NB4 (cell line): ENCODE measurements around the gene TOPORS.

Source experiments
- CTCF ChIP-seq: IDR thresholded peaks from one replicate; pipeline ENCODE4 v1.5.1; 2012; ENCODE audit warnings: low read depth, low read length
- POLR2A ChIP-seq: IDR thresholded peaks from 2 replicates; pipeline ENCODE4 v1.6.1; 2011; ENCODE audit warnings: mild to moderate bottlenecking; ENCODE audit not compliant: insufficient read length; ENCODE audit errors: extremely low read depth
- TF ChIP-seq, protein P1 (sequence below): IDR thresholded peaks from 2 replicates; pipeline ENCODE4 v1.6.1; 2011; ENCODE audit warnings: low read depth, low read length

DNA sequence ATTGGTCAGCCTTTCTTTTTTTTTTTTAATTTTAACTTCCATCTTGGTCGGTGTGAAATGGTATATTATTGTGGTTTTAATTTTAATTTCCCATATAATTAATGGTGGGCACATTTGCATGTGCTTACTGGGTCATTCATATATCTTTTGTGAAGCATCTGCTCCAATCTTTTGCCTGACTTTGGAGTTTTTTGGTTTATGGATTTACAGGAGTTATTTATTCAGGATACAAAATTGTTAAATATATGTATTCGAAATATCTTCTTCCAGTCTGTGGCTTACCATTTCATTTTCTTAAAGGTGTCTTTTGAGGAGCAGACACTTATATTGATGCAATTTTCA lies 25.7 kb downstream of the TOPORS start:
- TF ChIP-seq POLR2A: no peak
- TF ChIP-seq, protein P1, sequence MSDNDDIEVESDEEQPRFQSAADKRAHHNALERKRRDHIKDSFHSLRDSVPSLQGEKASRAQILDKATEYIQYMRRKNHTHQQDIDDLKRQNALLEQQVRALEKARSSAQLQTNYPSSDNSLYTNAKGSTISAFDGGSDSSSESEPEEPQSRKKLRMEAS: 0 out of 2 replicates have a peak, but pooled peaks have one; percentile 4
- no peak for TF ChIP-seq CTCF
